Measurements from ENCODE around the gene SRCAP.
A peak's percentile ranks its signal among the peaks of the same experiment; 100 is the strongest.

Gene SRCAP

DNA sequence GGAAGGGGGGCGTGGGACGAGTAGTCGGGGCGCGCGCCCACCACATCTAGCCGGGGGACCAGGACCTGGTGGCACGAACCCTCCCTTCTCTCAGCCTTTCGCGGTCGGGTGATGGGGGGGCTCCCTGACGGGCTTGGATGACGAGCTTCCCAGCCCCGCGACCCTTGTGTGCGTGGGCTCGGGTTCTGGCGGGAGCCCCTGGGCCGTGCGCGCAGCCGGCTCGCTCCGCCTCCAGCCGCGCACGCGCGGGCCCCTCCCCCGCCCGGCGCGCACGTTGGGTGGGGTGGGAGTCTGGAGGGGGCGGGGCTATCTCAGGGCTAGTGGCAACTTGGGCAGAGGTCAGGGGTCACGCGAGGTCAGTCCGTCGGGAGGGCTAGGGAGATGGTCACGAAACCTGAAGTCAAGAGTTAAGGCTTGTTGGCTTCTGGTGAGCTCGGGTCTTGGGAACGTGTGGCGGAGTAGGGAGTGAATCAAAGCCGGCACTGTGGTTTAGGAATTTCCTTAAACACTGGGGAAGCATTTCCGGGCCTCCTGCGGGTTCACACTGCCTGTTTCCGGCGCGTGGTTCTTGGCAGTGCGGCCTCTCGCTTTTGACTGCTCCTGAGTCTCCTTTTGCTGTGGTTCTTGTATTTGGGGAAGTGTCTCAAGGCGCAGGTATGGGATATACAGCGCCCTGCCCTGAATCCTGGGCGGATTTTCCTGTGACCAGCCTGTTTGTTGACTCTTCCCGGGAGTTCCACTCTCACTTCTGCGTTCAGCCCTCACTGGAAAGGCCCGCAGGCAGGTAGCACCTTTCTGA, at the start of gene SRCAP:
SRCAP (plus strand) TSS at position 356 of the 799 bp plus-strand sequence. CDS start 1,654 bp downstream, outside the sequence.
- DNase-seq, result peak; percentile 90

DNA sequence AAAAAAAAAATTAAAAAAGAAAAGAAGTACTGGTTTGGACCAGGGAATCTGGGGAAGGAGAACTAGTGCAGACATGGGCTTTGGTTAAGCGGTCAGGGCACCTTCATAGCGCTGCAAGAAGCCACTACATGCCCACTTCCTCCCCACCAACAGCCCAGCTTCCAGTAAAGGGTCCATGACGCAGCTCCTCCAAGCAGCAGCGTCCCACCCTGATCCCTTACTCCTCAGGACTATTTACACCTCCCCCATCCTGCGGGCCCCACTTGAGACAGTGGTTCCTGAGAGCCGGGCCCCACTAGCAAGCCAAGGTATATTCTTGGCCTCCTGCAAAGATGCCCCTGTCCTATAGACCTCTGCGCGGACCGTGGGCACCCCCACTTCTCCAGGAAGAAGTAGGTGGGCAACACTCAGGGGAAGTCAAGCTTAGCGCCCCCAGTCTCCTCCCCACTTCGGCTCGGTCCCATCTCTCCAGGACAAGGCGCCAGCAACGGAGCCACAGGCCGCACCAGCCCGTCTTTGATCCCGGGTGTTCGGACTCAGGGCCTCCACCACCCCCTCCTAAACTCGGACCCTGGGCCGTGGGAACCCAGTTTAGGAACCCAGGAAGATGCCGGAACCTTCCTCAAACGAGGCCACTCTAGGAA, 49.1 kb upstream of the SRCAP start:
- DNase-seq, result no peak

DNA sequence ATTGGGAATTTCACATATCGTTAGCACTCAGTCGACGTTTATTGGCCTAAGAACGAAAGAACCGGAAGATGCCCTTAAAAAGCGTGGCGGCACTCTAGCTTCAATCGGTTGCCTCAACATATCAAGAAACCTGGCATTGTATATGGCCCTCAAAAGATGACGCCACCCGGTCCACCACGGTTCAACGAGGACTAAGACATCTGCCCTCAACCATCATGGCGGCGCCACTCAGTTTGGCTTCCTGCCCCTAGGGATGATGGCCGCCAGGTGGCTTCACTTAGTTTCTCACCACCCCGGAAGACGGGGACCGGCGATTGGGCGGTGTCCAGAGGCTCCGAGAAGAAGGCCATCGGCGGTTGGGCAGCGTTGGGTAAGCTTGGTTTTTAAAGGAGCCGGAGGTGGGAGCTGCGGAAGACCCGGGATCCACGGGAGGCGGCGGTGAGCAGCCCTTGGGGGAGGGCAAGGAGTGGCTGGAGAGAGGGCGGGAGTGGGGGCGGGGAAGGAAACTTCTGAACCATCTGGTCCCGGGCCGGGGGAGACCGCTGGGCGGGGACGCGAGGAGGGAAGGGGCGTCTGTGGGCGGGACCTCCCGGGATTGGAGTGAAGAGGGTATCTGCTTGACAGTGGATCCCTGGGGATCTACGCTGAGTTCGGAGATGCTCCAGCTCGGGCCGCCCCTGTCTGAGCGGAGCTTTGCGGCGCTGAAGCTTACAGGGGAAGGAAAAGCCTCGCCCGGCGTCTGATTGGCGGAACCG, 48.4 kb upstream of the SRCAP start, which contains the start of gene PRR14:
PRR14 (plus strand) TSS at position 592 of the 755 bp plus-strand sequence. CDS start 686 bp downstream, outside the sequence.
- peak; percentile 100 for DNase-seq

DNA sequence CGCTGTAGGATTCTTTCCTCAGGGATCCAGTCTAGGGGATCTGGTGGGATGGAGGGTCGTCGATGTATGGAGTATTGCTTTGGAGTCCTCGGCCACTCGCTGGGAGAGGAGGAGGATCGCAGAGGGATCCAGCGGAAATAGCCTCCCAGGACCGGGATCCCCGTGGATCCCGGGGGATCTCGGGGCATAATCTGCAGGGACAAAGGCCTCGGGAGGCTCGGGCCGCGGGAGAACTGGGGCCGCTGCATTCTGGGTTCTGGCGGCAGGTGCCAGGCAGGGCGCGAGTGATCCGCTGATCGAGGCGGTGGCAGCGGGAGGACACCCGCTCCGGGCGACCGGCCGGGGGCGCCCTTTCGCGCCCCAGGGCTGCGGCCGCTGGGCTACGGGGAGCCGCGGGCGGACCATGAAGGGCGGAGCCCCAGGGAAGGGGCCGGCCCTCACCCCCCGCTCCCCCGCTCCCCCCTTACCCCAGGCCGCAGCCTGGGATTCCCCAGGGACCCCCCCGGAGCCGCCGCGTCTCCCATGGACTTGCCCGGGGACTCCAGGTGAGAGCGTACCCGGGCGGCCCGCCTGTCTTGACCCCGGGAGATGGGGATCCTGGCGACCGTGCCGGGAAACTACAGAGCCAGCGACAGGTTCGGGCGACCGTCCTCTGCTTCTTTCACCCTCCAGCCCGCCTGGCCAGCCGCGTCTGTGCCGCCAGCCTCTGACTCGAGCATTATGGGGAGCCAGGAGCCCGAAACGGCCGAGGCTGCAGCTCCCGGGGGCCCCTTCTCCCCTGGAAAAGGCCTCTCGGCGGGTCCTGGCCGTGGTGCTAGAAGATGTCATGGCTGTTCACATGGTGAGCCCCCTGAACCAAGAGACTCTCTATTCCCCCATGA, 47.6 kb upstream of the SRCAP start:
- DNase-seq, result peak; percentile 70

DNA sequence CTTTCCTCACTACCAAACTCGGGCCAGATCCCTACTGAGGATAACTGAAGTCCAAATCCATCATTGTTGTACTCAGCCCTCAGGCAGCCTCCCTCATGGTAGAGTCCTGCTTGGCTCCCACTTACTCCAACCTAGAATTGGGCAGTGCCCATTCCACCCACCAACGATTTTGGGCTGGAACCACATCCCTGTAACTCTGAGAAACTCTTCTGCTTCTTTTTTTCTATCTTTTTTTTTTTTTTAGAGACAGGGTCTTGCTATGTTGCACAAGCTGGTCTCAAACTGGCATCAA, 47.0 kb upstream of the SRCAP start:
- DNase-seq, result no peak

DNA sequence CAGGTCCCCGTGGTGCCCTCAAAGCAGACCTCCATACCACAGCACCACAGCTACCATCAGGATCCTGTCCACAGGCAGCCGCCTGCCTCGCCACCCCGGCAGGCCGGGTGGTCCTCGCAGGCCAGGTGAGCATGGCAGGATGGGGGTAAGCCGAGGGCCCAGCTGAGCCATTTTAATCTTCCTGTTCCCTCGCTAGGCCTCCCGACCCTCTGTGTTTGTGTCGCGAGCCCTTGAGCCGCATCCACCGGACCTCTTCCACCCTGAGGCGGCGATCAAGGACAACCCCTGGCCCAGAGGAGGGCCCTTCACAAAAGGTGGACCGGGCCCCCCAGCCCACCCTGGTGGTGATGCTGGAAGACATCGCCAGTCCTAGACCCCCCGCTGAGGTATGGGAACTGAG, 46.3 kb upstream of the SRCAP start:
- no peak for DNase-seq

DNA sequence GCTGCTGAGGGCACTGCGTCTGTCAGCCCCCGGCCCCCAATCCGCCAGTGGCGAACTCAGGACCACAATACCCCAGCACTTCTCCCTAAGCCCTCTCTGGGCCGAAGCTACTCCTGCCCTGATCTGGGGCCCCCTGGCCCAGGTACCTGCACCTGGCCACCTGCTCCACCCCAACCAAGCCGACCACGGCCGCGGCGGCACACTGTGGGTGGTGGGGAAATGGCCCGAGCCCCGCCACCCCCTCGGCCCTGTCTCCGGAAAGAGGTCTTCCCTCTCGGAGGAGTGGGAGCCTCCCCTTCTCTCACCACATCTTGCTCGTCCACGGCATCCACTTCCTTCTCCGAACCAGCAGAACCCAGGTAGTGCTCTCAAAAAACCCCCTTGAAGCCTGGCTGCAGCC, 44.1 kb upstream of the SRCAP start:
- DNase-seq, result no peak

DNA sequence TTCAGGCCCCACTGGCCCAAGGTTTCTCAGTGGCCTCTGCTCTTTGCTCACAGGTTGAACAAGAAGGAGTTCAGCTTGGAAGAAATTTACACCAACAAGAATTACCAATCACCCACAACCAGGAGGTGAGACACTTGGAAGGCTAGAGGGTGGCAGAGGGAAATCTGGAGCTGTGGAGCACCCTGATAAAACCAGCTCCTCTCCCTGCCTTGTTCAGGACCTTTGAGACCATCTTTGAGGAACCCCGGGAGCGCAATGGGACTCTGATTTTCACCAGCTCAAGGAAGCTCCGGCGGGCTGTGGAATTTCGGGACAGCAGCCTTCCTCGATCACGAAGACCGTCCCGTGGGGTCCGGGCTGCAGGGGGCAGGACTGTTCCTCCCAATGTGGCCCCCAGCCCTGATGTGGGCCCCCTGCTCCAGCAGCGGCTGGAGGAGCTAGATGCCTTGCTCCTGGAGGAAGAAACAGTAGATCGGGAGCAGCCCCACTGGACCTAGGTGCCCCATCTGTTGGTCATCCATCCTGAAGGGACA, 43.1 kb upstream of the SRCAP start:
- DNase-seq, result no peak

DNA sequence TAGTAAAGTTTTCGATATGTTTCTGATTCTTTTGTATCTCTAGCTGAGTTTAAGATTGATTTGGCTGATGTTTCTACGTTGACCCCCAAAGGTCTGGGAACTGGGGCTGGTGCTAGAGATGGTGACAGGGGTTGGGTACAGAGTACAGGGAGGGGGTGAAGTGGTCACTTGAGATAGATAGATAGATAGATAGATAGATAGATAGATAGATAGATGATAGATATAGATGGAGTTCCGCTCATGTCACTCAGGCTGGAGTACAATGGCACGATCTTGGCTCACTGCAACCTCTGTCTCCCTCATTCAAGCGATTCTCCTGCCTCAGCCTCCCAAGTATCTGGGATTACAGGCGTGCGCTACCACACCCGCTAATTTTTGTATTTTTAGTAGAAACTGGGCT, 42.6 kb upstream of the SRCAP start:
- DNase-seq, result no peak

DNA sequence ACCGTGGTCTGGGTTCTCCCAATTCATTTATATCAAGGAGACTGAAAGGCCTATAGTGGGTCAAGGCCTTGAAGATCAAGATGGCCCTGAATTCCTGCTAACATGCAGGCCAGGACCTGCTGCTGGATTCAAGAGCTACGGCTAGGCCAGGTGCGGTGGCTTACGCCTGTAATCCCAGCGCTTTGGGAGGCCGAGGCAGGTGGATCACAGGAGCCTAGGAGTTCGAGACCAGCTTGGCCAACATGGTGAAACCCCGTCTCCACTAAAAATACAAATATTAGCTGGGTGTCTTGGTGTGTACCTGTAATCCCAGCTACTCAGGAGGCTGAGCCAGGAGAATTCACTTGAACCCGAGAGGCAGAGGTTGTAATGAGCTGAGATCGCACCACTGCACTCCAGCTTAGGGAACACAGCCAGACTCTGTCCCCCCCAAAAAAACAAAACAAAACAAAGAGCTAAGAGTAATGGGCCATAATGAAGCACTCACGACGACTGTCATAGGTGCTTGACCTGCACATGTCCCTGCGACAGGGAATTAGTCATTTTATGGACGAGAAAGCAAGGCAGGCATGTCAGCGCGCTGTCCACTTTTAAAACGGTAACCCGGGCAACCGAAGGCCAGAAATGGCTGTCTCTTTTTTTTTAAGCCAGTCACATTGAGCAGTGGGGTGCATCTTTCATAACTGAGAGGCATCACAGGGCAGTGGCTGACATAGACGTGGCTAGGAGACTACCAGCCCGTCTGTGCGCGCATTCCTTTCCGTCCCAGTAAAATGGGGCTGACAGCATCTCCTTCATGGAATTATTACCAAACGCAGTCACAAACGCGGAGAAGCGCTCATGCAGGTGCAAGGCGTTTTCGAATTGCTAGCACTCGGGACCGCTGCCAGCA, 41.8 kb upstream of the SRCAP start:
- no peak for DNase-seq

DNA sequence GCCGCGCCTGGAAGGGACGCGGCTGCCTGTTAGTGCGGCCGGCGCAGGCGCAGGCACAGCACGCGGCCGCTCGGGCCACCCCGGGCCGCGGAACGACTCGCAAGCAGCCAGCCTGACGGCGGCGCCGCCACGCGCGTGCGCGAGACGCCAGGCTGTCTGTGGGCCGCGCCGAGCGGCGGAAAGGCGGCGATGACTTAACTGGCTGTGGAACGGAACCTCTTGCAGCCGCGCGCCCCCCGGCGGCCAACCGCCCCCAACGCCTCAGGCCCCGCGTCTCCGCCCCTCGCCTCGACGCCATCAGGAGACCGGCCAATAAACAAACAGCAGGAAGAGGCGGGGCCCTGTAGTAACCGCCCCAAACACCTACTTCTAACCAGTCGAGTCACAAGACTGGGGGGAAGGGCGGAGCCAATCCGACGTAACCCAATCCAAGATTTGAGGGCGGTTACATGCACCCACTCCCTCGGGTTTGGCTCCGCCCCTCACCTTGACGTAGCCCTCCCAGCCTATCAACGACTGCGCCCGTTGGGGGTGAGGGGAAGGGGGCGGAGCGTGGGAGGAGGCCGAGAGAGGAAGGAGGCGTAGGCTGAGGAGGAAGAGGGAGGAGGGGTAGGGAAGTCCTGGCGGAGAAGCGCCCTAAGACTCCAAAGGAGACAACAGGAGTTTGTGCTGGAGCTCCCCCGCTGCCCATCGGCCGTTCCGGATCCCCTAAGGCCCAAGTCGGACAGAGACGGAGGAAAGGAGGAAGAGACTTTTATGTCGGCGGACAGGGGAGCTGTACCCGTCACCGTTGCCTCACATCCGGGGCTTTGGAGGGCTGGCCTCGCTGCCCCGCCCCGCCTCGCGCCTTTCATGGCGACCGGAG, 40.9 kb upstream of the SRCAP start, which contains the start of gene FBRS:
FBRS (plus strand) TSS at position 566 of the 865 bp plus-strand sequence. CDS start 1,088 bp downstream, outside the sequence.
- DNase-seq, result peak; percentile 100

DNA sequence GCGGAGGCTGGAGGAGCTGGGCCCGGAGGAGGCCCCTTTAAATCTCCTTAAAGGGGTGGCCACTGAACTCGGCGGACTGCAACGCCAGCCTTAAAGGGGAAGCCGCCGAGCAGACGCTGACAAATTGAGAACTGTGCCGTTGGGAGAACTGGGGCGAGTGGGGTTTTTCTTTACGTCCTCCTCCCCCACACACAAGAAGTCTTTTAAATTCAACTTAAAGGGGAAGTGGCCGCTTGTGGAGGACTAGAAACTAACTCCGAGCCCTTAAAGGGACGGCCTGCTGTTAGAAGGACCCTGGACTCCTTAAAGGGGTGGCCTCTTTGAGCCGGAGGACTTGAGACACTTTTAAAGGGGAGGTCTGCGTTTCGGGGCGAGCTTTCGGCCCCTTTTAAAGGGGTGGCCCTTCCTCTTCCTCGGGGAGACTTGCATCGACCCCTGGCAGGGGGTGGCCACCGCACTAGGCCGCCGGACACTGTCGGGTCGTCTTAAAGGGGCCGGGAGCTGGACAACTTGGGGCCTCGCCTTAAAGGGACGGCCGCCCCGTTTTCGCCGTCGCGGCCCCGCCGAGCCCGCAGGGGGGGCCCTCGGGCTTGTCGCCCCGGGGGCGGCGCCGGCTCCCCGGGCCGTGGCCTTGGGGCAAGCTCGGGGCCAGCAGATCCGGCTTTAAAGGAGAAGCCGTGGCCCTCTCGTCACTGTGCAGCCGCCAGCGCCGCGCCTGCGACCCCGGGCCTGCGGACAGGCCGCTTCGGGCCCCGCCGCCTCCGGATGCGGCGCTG, 40.1 kb upstream of the SRCAP start:
- DNase-seq, result peak; percentile 96

DNA sequence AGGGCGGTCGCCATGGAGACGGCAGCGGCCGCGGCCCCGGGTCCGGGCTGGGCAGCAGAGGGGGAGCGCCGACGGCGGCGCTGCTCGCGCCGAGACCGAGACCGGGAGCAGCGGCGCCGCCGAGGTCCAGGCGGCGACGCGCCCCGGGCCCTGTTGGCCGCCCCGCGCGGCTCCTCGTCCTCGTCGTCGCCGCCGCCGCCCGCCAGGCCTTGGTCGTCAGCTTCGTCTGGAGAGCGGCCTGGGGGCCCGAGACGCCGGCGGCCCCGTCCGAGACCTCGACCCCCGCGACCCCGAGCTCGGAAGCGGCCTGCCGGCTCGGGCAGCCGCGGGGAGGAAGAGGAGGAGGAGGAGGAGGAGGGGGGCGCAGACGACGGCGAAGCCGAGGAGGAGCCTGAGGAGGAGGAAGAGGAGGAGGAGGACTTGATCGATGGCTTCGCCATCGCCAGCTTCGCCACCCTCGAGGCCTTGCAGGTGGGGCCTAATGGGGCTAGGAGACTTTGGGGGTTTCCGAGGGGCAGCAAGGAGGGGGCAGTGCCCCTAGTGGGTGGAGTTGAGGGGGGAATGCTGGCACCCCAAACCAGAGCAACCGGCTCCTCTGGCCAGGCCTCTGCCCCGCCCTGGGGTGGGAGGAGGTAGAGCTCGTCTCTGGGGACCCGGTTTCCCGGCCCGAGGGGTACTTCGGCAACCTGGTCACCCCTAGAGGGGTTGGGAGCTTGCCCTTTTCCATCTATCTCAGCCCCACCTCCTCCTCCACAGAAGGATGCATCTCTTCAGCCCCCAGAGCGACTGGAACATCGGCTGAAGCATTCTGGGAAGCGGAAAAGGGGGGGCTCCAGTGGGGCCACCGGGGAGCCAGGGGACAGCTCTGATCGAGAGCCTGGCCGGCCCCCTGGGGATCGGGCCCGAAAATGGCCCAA, 39.2 kb upstream of the SRCAP start:
- no peak for DNase-seq

DNA sequence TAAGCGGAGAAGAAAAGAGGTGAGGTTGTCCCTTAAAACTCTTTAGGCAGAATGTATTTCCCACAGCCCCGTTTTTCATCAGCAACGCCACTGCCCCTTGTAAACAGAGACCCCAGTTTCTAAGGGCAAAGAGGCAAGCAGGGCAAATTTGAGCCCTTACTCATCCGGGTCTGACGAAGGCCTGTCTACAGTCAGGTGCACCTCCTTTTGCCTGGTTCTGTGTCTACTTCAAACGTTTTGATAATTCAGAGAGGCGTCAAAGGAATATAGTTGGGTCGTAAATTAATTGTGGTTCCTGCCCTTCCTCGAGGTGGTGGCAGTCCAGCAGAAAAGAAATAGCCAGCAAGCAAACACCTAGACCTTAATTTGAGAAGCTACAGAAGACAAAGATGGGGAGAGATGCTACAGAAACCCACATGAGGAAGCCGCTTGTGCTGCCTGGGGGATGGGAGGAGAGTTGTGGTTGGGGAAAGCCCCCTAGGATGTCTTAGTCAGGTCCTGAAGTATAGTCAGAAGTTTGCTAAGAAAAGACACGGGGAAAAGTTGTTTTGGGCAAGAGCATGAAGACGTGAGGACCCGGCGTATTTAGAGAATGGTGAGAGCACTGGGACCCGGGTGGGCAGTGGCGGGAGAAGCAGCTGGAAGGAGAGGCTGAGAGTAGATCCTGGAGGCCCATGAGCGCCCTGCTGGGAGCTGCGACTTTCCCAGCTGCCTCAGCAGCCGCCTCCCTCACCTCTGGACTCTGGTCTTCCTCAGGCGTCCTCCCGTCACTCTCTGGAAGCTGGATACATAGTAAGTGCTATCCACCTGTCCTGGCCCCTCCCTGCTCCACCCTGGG, 38.3 kb upstream of the SRCAP start:
- no peak for DNase-seq

DNA sequence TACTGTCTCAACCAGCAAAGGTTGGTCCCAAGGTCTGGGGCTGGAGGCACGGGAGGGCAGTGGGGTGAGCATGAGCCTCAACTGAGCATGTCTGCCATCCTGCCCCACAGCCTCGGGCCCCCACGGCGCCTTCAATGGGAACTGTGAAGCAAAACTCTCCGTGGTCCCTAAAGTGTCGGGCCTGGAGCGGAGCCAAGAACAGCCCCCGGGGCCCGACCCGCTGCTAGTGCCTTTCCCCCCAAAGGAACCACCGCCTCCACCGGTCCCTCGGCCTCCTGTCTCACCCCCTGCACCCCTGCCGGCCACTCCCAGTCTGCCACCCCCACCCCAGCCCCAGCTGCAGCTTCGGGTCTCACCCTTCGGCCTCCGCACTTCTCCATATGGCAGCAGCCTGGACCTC, 36.5 kb upstream of the SRCAP start:
- DNase-seq, result no peak

DNA sequence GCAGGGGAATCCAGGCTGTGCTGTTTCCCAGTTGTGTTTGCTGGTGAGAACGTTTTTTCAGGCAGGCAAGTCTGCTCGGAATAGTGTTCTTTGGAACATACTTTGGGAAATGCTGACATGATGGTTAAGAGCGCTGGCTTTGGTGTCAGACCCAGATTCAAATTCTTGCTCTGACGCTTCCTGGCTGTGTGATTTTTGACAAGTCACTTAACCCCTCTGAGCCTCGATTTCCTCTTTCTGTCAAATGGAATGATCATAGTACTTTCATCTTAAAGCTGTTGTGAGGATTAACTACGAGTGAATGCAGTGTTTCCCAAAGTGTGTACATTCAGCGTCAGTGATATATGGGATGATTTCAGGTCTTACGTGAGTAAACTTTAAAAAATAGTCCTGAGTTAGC, 35.9 kb upstream of the SRCAP start:
- DNase-seq, result no peak

DNA sequence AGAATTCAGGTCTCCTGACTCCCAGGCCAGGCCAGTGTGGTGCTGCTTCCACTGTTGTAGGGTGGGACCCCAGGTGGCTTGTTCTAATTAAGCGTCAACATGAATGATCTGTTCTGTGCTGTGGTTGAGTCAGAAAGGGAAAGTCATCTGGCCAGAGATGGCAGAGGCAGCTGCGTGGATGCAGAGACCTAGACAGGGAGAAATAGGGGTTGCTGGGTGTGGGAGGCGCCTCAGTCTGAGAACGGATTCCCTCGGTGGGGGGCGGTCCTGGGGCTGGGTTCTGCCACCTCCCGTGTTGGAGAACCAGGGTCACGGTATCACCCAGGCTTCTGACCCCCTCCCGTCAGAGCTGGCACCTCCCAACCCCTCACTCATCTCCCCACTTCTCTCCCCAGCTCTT, 35.2 kb upstream of the SRCAP start:
- DNase-seq, result no peak
